Coronary artery (tissue), 2 donors: ENCODE data around the gene RPH3AL.

Experiments used
- DNase-seq: peaks from one replicate; pipeline ENCODE4 v3.0.0-alpha.2; 2017; ENCODE audit warnings: low spot score
- H3K27ac ChIP-seq, 2 donors: fragments of 200-600 bp; sonication (generic); one replicate each; pipeline ENCODE4 v1.5.1; 2016 to 2019
- H3K4me3 ChIP-seq: fragments of 200-600 bp; sonication (generic); 2 replicates; pipeline ENCODE4 v1.5.1; 2016; ENCODE audit warnings: mild to moderate bottlenecking, moderate library complexity
- TF ChIP-seq, protein P1 (sequence below): fragments of 200-600 bp; sonication (generic); IDR thresholded peaks from one replicate; pipeline ENCODE4 v1.5.1; 2019; ENCODE audit warnings: antibody characterized with exemption

The RPH3AL gene

DNA sequence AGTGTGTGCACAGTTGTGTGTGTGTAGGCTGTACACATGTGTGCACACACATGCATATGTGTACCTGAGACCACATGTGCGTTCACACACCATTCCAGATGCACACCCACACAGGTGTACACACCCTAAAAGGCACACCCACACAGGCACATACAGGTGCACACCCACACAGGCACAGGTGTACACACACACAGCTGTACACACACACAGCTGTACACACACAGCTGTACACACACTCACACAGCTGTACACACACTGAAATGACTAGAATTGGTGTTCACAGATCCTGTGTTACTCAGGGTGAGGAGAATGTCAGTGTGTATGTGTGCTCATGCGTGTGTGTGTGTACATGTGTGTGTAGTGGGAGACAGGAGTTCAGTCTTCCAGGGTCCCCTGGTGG lies 155.3 kb downstream of the RPH3AL start:
- no peak overlapping the region for H3K27ac ChIP-seq
- H3K4me3 ChIP-seq = no peak overlapping the region
- TF ChIP-seq, protein P1, sequence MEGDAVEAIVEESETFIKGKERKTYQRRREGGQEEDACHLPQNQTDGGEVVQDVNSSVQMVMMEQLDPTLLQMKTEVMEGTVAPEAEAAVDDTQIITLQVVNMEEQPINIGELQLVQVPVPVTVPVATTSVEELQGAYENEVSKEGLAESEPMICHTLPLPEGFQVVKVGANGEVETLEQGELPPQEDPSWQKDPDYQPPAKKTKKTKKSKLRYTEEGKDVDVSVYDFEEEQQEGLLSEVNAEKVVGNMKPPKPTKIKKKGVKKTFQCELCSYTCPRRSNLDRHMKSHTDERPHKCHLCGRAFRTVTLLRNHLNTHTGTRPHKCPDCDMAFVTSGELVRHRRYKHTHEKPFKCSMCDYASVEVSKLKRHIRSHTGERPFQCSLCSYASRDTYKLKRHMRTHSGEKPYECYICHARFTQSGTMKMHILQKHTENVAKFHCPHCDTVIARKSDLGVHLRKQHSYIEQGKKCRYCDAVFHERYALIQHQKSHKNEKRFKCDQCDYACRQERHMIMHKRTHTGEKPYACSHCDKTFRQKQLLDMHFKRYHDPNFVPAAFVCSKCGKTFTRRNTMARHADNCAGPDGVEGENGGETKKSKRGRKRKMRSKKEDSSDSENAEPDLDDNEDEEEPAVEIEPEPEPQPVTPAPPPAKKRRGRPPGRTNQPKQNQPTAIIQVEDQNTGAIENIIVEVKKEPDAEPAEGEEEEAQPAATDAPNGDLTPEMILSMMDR = no peak
- DNase-seq = no peak

DNA sequence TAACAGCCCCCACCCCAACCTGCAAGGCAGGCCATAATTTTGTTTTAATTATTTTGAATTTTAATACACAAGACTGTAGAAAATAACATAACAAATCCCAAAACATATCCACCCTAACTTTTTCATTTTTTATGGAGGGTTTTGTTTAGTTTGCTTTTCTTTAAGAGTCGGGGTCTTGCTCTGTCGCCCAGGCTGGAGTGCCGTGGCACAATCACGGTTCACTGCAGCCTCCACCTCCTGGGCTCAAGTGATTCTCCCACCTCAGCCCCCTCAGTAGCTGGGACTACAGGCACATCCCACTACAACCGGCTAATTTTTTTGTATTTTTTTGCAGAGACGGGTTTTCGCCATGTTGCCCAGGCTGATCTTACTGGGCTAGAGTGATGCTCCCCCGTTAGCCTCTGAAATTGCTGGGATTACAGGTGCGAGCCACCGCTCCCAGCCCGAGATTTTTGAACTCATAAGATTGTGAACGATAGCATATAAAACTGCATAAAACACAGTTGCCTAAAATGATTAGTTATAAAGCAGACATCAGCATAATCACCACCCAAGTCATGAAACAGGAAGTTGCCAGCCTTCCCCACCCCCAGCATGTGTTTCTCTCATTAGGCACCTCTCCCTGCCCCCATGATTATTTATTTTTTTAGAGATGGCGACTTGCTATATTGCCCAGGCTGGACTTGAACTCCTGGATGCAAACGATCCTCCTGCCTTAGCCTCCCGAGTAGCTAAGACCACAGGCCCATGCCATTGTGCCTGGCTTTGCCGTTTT lies 157.6 kb downstream of the RPH3AL start:
- TF ChIP-seq, protein P1 = no peak
- Histone ChIP-seq H3K27ac (no peak overlapping the region), H3K4me3 (no peak overlapping the region)
- DNase-seq = no peak

DNA sequence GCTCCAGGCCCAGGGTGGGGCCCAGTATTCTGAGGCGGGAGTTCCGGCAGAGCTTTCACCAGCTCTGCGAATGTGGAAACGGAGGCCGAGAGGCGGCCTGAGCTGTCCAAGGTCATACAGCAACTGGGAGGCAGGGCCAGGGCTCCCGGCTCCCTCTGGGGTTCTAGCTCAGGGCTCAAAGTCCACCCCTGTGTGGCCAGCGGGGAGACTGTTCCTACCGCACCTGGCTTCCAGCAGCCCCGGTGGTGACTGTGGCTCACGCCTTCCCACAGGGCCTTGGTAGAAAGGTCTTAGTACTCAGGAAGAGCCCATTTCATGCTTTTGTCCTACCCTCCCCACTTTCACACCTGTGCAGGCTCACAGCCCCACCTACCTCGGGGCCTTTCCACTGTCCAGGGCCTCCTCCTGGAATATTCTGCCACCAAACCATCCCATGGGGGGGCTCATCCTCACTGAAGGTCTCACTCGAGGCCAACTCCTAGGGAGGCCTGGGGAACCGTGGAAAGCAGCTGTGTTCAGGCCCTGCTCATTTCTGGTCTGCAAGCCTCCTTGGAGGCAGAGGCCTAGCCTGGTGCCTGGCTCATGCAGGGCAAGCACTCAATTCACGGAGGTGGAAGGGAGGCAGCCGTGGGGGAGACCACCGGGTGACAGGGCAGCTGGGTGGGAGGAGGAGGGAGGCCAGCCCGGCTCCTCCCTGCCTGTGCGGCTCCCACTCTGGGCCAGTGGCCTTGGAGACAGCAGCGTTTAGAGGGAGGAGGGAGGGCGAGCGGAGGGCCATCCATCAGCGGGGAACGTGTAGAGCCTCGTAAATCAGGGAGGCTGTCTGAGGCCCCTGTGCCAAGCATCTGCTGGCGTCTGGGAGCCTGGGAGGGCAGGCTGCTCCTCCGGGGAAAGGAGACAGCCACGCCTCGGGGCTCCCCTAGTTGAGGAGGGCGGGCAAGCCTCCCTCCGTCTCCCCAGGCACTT lies 158.5 kb downstream of the RPH3AL start:
- H3K4me3 ChIP-seq = no peak overlapping the region
- TF ChIP-seq, protein P1 = no peak
- no peak overlapping the region for H3K27ac ChIP-seq
- no peak for DNase-seq

DNA sequence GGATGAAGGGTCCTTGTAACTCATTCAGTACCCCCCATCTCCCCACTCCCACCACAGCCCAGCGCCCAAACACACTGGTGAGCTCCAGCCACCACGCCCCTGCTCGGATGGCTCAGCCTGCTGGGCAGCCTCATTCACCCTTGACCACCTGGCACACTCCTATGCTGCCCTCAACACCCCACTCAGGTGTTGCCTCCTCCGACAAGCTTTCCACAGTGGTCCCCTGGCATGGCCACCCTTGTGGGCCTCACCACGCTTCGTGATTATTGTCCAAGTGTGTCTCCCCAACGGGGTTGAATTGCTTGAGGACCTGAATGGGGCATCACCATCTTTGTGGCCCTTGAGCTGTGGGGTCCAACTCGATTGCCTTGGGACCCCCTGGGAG lies 159.2 kb downstream of the RPH3AL start:
- no peak for DNase-seq
- Histone ChIP-seq H3K4me3 (no peak overlapping the region), H3K27ac (no peak overlapping the region)
- TF ChIP-seq, protein P1 = no peak

DNA sequence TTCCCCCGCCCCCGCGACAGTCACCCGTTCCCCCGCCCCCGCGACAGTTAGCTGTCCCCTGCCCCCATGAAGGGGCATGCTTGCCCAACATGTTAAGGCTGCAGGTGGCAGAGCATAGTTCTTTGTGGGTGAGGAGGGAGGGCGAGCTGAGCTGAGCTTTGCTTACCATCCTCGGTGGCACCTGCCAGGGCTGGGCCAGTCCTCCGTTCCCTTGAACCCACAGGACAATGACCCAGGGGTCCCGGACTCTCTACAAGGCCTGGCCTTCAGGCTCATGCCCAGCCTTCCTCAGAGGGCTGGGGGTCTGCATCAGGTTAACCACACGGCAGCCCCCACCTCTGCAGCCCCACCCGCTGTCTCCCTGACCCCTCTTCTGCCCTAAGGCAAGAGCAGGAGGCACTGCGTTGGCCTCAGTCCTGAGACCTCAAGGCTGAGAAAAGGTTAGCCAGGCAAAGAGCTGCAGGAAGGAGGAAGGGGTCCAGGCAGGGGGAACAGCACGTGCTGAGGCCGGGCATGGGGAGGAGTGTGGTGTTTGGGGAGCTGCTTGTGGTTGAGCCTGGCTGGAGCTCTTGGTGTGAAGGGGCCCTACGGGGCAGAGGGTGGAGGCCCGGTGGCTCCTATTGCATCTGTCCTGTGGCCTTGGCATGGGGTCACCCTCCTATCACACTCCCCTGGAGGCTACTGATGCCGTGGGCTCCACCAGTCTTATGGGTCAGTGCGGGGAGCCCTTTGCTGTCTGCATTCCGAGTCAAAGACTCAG lies 159.8 kb downstream of the RPH3AL start:
- no peak overlapping the region for H3K4me3 ChIP-seq
- no peak overlapping the region for H3K27ac ChIP-seq
- TF ChIP-seq, protein P1 = no peak
- DNase-seq = no peak

DNA sequence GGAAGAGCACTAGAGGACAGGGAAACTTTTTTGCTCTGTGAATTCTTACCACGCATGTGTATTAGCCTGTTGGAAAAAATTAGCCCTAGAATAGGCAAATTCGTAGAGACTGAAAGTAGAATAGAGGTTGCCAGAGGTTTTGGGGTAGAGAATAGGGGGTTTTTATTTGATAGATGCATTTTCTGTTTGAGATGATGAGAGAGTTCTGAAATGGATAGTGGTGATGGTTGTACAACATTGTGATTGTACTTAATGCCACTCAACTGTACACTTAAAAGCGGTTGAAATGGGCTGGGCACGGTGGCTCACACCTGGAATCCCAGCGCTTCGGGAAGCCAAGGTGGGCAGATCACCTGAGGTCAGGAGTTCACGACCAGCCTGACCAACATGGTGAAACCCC lies 163.2 kb downstream of the RPH3AL start:
- DNase-seq = no peak
- TF ChIP-seq, protein P1 = no peak
- Histone ChIP-seq H3K4me3 (no peak overlapping the region), H3K27ac (no peak overlapping the region)
